Measurements from ENCODE around the gene TBC1D22A.

DNA sequence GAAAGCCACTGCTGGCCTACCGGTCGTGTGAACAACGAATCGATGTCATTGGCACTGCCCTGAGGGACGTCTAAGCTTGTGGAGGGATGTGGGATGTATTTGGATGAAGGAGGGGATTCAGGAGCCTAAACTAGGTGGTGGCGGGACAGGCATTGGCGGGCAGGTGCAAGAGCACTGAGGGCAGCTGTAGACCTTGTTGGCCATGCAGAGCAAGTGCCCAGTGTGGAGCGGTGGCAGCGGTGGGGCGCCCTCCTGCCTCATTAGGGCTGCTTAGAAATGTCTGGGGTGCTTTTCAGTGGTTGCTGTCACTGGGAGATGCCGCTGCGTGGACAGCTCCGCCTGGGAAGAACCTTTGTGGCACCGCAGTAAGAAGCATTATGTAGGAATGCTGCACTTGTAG is 220.2 kb downstream of the TBC1D22A start:
- TF ChIP-seq CTCF (IDR thresholded peaks at IDR 0.05) (no peak), POLR2AphosphoS5 (IDR thresholded peaks at IDR 0.05) (no peak)
